GM12801 (cell line): ENCODE data around the gene LMX1B.

ENCODE experiments used
- CTCF ChIP-seq: IDR thresholded peaks from one replicate; pipeline ENCODE4 v1.5.1; 2011; ENCODE audit warnings: control low read depth; ENCODE audit not compliant: insufficient read length; ENCODE audit errors: extremely low read depth

Gene LMX1B

GRCh38 chr9:126715382-126715781, 101.7 kb downstream of the LMX1B start:
- no peak for TF ChIP-seq CTCF

- TF ChIP-seq CTCF = no peak
Observed at GRCh38 chr9:126719618-126720031, 105.9 kb downstream of the LMX1B start.

- no peak for TF ChIP-seq CTCF
Observed at GRCh38 chr9:126720036-126720435, 106.3 kb downstream of the LMX1B start.

GRCh38 chr9:126720661-126721563, 107.2 kb downstream of the LMX1B start:
- no peak for TF ChIP-seq CTCF

GRCh38 chr9:126721564-126721981, 107.8 kb downstream of the LMX1B start:
- TF ChIP-seq CTCF = no peak

- no peak for TF ChIP-seq CTCF
Observed at GRCh38 chr9:126722252-126722921, 108.7 kb downstream of the LMX1B start.

- TF ChIP-seq CTCF = no peak
Observed at GRCh38 chr9:126722922-126723806, 109.4 kb downstream of the LMX1B start.
